Fibroblast of the conjunctiva (primary cell): ENCODE data around the gene NAV2.
"Not testable (repeated sequence)": the region's sequence is repeated elsewhere in the genome, so short reads cannot be mapped to it uniquely, and the experiment has no call there.

ENCODE experiments used
- DNase-seq: peaks from one replicate; pipeline ENCODE4 v3.0.0-alpha.2; 2010; ENCODE audit warnings: low read depth

Gene NAV2

DNA sequence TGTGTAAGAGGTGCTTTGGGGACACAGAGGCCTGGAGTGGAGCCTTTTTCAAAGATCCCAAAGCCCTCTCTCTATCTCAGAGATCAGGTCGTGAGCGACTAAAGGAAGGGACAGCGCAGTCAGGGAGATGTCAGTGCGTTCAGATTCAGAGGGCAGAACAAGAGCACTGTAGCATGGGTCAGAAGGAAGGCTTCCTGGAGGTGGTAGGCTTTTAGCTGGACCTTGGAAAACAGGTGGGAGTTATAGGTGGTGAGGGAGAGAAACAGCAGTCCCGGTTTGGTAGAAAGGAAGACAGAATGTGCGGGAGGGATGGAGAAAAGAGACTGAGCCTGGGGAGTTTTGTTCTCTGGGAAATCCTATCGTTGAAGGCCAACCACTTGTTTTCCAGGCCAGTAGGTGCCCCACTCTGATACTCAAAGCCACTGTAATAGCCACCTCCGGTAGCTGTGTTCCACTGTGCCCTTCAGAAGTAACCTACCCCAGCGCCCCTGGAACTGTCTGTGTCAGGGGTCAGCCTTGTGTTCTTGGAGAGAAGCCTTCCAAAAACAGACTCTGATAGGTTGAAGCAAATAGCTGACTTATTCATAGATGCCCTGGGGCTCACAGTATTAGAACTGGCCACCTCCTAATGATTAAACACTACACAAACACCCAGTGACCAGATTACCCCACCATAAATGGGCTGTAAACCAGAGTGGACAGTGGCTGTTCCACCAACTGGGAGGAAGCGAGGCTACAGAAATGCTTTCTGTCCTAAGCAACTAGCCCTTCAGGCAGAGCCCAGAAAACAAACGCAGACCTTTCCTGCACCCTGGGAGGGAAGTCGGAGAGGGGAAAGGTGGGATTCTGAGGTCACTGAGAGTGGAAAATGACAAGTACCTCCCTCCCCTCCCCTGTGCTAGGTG is 289.9 kb downstream of the NAV2 start:
- DNase-seq = no peak

DNA sequence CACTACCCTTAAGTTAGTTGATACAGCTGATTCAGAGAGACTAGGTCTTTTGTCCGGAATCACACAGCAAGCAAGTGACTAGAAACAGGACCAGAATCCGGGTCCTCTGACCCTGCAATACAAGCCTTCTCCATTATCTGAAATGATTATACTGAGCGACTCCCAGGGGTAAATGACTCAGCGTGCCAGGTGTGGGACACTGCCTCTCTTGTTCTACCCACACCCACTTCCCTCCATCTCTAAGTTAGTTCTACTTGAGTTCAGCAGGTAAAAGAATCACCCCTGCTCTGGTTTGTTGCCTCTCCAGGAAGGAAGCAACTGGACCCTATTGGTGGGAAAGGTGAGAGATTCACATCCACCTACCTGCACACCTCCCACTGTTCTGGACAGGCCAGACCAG is 290.7 kb downstream of the NAV2 start:
- DNase-seq = no peak

DNA sequence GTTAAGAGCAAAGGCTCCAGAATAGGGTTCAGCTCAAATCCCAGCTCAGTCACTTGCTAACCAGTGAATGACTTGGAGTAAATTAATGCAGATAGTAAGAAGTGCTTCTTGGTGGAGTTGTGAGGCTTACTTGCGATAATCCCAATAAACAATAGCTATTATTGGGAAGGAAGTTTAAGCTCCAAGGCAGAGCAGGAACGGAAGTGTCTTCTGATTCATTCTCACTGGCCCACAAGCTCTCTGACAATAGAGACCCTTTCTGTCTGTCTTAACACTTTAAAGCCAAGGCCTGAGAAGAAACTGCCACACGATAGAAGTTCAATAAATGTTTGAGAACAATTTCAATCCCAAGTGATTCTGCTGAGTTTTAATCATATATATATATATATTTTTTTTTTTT is 292.2 kb downstream of the NAV2 start:
- no peak for DNase-seq

DNA sequence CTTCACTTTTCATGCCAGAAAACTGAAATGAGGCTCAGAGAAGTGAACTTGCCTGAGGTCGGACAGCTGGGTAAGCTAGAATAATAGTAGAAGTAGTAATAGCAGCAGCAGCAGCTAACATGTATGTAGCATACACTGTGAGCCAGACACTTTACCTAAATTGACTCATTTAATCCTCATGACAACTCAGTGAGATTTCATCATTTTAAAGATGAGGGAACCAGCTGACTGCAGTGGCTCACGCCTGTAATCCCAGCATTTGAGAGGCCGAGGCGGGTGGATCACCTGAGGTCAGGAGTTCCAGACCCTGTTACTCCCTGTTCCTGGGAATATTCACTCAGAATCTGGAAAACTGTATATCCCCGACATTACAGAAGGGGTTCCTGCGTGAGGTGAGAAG is 293.1 kb downstream of the NAV2 start:
- no peak for DNase-seq

DNA sequence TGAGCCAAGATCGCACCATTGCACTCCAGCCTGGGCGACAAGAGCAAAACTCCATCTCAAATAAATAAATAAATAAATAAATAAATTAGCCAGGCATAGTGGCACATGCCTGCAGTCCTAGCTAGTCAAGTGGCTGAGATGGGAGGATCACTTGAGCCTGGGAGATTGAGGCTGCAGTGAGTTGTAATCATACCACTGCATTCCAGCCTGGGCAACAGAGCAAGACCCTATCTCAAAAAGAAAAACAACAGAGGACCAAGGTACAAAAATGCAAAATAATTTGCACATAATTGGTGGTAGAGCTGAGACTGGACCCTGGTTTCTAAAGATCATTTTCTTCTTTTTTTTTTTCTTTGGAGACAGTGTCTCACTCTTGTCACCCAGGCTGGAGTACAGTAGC is 294.0 kb downstream of the NAV2 start:
- not testable (repeated sequence) for DNase-seq

DNA sequence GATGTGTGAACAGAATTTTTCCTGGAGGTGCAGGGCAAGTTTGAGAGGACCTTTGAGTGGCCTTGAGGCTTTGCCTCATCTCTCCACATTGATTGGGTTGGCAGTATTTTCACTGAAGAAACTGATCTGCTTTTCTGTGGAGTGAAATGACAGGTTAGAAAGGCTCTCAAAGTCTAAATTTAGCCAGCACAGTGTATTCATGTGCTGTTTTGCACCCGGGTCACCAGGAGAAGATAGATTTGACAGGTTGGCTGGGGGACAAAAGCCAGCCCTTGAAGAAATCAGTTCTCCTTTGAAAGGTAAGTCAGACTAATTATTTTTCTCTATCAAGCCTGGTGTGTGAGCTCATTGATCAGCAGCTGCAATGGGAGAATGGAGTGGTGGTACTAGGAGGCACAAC is 294.7 kb downstream of the NAV2 start:
- DNase-seq = no peak

DNA sequence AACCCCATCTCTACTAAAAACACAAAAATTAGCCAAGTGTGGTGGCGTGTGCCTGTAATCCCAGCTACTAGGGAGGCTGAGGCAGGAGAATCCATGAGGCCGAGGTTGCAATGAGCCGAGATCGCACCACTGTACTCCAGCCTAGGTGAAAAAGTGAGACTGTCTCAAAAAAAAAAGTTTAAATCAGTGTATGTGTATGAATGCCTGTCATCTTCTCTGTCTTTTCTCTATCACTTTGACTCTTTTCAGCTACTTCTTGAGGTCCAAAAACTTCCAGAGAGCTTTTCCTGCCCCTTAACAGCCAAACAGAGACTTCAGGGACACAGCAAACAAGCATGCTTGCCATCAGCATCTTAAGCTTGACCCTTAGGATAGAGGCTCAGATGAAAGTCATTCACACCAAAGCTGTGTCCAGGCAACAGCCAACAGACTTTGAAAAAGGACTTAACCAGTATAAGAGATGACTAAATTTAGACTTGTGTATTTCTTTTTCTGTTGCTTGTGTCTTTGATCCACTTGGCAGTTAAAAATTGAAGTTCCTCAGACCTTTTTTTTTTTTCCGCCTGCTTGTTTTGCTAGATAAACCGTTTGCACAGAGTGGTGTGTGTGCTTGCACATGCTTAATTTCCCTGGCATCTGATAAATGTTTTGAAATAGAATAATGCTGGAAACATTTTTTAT is 295.7 kb downstream of the NAV2 start:
- no peak for DNase-seq

DNA sequence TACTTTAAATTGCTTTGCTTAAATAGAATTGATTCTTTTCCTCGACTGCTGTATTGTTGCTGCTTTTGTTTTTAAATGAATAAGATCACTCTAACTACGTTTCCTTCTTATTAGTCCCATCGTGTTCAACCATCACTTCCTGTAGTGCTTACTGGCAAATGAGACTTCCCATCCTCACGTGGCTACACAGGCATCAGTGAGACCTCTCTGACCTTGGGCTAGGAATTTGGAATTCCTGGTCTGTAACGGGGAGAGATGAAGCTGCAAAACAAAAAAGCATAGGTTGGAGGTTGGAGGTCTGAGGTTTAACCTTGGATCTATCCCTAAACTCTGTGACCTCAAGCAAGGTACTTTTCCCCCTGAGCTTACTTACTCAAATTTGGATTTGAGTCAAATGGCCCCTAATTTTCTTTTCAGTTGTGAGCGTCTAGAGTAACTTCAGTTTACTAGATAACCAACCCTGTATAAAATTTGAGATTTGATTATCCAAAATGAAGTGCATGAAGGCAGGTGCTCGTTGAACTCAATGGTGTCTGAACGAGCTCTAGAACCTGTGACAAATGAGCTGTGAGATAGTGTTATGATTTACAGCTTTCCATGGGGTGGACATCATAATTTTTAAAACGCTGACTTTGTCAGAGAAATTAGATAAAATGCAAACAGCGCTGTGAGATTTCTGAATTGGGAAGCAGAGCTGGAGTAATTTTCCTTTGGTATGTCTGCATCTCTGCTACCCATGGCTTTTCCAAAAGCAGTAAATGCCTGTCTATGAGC is 296.4 kb downstream of the NAV2 start:
- DNase-seq = no peak

DNA sequence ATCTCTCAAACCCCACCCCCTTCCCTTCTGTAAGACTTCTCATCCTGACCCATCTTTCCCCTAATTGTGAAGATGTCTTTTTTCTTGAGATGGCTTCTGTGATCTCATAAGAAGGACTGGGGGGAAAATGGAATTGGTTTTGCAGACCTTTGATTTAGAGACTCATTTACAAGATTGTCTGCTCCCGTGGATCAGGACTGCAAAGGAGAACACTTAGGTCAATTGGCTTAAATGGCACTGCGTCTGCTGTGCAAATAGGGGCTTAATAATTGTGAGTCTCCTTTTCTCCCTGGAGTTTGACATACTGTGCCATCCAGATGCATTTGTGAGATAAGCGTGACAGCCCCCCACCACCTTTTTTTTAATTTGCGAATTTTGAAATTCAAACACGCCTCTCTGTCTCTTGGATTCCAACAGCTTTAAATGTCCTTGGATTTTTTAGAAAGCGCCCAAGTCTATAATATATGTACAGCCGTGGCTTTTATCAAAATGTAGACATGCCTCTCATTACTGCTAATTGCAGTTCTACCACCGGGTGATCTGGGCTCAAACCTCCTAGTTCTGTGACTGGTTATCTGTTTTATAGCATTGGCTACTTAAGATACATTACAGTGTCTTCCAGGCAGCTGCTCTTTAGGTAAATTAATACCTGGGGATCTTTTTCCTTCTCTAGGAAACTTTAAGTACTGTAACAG is 297.7 kb downstream of the NAV2 start:
- DNase-seq = no peak

DNA sequence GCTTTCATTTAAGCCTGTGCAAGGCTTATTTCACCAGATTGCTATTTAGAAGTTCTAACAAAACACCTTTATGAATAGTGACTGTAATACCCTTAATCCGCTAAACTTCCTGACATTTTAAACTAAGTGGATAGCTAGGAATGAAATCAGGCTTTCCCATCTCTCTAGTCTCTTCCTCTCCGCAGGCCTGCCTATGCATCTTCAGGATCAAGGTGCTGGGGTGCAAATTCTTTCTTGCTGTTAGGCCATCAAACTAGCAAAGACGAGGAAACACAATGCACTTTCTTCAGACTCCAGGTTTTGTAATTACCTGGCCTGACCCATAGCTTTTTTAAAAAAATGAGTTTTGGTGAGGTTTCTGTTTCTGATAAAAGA is 298.2 kb downstream of the NAV2 start:
- DNase-seq = no peak

DNA sequence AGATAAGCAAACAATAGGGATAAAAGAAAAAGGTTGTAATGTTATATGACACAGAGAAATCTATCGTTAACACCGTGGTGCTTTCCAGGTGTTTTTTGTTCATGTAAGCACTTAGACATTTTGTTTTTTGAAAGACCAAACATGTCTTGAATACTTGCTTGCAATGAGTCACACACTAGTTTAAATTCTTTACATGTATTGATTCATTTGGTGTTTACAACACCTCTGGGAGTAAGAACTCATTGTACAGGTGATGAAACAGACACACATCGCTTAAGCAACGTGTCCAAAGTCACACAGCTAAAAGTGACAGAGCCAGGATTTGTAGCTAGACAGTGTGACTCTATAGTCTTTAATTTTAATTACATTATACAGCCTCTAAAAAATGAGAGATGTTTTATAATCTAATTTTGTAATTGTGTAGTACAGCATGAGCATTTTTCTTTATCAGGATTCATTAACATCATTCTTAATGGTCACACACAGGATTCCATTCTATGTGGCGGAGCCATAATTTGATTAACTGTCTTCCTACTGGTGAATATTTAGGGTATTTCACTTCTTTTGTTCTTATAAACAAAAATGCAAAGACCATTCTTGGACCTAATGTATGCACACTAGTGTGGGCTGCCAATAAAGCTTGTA is 298.8 kb downstream of the NAV2 start:
- DNase-seq = no peak

DNA sequence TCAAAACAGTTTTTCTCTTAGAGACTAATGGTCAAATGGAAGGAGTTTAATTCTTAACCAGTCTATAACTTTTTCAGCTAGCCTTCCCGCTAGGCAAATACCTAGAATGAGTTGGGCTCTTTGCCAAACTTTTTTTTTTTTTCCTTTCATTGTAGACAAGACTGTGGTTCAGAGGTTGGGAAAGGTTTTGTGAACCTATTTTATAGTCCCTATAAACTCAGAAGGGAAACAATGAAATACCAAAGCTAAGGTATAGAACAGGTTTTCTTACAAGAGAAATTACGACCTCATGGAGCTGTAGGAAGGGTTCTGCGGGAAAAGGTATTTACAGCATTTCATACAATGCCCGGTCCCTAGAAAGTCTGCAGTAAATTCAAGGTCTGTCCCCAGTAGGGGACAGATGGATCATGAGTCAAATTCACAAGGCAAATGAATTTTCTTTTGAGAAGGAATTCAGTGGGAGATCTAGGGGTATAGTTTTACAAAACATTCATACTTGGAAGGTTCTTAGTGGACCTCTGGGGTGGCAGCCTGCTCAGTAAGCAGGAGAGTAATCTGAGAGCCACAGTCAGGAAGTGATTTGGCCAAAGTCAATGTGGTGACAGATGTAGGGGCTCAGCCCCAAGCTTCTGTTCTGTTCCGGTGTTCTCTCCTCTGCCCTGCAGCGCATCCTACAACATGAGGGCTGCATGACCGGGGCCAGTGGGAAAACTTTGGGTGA is 300.9 kb downstream of the NAV2 start:
- no peak for DNase-seq

DNA sequence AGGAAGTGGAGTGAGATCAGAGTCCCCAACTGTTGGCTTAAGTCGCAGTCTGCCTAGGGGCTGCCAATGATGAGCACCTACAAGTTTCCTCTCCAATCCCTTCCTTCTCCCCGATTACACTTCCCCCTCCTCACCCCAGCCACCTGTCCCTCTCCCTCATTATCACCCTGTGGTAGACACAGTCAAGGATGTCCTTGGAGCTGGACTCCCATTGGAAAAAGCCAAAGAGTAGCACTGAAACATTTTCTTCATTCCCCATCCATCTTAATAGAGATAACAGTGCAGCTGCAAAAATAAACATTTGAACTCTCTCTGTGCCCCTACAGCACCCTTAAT is 301.4 kb downstream of the NAV2 start:
- DNase-seq = no peak

DNA sequence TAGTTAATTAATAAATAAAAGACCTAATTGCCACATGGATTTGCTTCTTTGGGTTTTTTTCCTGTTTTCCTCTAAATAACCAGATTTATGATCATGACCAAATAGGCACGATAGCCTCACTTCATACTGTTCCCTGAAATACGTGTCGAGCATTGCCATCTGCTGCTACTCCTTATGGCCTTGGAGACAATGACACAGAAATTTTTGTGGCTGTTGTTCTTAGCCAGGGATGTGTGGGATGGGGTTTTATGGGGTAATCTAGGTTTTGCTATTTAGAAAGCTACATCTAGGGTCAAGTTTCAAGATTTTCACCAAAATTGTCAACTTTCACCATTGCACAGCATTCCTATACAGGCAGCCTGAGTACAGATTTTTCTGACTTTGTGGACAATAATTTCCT is 302.5 kb downstream of the NAV2 start:
- DNase-seq = no peak

DNA sequence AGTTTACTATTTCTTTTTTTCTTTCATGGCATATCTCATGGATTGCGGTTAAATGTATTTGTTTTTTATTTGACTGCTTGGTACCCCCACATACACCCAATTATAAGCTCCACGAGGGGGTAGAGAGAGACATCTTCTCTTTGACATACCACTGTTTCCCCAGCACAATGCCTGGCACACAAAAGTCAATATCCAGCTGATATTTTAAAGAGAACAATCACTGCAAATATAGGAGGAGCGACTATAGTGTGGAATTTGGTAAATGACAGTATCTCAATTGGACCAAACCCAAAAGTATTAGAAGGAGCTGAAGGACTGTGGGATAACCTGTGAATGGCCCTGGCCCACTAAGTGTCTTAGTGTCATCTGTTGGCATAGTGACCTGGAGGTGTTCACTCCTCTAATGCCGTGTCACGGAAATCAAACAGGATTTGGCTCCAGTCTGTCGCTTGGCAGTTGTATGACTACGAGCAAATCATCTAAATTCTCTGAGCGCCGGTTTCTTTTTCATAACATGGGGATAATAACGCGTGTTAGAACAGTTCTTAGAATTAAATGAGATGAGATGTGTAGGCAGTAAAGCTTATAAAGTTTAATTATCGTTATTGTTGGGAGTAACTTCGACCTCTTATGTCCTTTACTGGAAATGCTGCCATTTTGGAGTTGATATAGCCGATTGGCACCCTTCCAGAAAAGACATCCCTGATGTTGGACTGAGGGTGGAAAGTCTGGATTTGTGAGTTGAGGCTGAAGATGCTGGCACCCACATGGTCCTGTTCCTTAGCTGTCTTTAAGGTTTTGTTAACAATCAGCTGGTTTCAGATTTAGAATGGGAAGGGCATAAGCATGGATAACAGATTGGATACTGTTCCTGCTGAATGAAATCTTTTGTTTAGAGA is 303.1 kb downstream of the NAV2 start:
- no peak for DNase-seq

DNA sequence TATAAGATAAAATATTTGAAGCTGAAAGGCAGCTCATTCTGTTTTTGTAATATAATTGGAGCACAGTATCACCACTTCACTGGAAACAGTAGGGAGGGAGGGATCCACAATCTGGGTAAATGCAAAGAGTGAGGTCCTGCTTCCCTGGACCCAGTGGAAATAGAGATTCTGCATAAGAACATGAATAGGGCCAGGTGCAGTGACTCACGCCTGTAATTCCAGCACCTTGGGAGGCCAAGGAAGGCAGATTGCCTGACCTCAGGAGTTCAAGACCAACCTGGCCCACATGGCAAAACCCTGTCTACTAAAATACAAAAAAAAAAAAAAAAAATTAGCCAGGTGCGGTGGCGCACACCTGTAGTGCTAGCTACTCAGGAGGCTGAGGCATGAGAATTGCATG is 303.9 kb downstream of the NAV2 start:
- DNase-seq = no peak

DNA sequence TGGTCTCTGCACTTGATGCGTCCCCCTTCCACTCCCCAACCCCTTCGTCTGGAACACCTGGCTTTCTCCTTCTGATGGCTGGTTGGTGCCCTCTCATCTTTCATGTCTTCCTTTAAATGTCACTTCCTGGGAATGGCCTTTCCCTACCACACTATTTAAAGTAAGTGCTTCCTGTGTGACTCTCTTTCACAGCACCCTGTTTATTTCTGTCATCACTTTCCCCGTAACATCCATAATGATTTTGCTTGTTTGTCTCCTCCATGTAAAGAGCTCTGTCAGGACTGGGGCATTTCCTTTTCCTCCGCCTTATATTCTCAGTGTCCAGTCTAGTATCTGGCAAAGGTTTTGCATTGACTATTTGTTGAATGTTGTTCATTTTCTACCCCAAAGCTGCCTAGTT is 304.7 kb downstream of the NAV2 start:
- DNase-seq = no peak

DNA sequence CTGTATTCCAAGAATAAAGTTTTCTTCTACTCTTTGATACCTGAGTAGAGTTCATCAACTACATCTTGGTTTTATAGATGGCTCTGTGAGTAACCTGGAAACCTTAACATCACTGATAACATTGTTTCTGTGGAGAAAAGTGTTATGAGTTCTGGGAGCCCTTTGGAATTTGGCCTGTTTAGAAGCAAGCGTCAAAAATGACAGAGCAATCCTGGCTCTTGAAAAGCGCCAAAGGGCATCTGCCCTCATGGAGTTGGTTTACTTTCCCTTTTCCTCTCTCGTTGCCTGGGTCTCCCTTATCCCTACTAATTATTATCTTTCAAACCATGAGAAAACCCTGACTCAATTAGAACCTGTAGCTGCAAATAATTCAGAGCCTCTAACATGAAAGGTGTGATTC is 307.6 kb downstream of the NAV2 start:
- no peak for DNase-seq

DNA sequence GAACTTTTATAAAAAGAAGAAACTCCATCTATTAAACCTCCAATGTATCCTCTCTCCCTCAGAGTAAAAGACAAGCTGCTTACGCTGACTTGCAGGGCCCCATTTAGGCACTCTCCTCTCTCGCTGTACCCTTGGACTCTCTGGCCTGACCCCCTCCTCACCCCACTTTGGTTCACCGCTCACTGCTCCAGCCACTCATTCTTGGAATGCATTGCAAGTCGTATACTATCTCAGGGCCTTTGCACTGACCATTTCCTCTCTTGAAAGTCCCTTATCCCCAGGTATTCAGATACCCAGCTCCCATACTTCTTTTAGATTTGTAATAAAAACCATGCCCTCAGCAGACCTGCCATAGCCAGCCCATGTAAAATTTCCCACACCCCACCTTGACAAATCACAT is 308.1 kb downstream of the NAV2 start:
- no peak for DNase-seq

DNA sequence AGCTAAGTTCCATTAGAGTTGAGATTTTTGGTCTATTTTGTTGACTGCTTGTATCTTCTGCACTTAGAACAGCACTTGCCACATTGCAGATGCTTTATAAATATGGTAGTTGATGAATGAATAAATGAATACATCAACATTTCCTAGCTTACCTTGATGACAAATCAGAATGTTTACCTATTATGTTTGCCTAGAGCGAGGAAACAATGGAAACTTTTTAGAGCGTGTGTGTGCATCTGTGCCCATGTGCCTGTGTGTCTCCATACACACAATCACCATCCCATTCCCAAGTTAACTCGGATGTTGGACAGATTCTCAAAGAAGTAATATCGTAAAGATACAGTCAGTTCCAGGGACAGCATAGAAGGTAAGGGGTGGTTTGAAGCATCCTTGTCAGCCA is 308.6 kb downstream of the NAV2 start:
- no peak for DNase-seq
